ENCODE measurements around the gene RPIA.
"Not testable (repeated sequence)": the region's sequence is repeated elsewhere in the genome, so short reads cannot be mapped to it uniquely, and the experiment has no call there.

RPIA gene

GRCh38 chr2:88773233-88774028 lies 82.0 kb downstream of the RPIA start:
- not testable (repeated sequence) for DNase-seq (ENCODE audit: low read depth in 2 of 2)

GRCh38 chr2:88789213-88789612 lies 97.7 kb downstream of the RPIA start:
- not testable (repeated sequence) for DNase-seq (ENCODE audit: low read depth in 2 of 2)

GRCh38 chr2:88795932-88796331 lies 104.5 kb downstream of the RPIA start:
- DNase-seq (ENCODE audit: low read depth in 2 of 2): not testable (repeated sequence)

GRCh38 chr2:88796523-88796922 lies 105.0 kb downstream of the RPIA start:
- not testable (repeated sequence) for DNase-seq (ENCODE audit: low read depth in 2 of 2)

- DNase-seq (ENCODE audit: low read depth in 2 of 2): not testable (repeated sequence)
These were observed 105.7 kb downstream of the RPIA start for GRCh38 chr2:88797164-88797563.
